ENCODE measurements around the gene CFAP52.
"Not testable (repeated sequence)": the region's sequence is repeated elsewhere in the genome, so short reads cannot be mapped to it uniquely, and the experiment has no call there.

CFAP52 gene

DNA sequence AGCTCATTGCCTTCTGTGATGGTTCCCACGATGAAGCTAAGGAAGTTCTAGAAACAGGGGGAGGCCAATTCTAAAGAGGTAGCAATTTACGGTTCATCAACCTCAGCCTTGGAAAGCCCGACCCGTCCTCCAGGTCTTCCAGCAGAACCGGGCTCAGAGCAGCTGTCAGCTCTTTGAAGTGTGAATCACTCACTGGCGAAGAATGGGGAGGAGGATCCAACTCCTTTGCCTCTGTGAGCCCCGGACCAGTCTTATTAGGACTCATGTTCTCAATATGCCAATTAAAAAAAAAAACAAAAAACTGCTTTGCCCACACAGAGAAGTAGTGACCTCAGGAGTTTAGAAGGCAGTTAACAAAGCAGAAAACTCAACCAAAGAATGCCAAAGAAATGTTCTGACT lies 32.2 kb upstream of the CFAP52 start:
- Histone ChIP-seq H3K36me3 (ENCODE audit: control insufficient read depth in 2 of 2, insufficient read depth in 2 of 2, low read length in 2 of 2) (peaks cover 0 to 6% of the 10 kb centered on the region in 2 donors), H3K4me1 (ENCODE audit: control insufficient read depth, insufficient read depth, low read length) (no peaks in the 10 kb centered on the region), H3K9ac (ENCODE audit: low read length in 2 of 2) (no peak overlapping the region), H3K4me3 (ENCODE audit: low read length in 2 of 2) (no peak overlapping the region), H3K9me3 (ENCODE audit: control insufficient read depth in 2 of 2, low read length in 2 of 2) (no peaks in the 10 kb centered on the region), H3K27me3 (ENCODE audit: control insufficient read depth in 1 of 2, insufficient read depth in 2 of 2, low read length in 2 of 2) (no peaks in the 10 kb centered on the region), H3K27ac (ENCODE audit: low read length) (no peak overlapping the region)

DNA sequence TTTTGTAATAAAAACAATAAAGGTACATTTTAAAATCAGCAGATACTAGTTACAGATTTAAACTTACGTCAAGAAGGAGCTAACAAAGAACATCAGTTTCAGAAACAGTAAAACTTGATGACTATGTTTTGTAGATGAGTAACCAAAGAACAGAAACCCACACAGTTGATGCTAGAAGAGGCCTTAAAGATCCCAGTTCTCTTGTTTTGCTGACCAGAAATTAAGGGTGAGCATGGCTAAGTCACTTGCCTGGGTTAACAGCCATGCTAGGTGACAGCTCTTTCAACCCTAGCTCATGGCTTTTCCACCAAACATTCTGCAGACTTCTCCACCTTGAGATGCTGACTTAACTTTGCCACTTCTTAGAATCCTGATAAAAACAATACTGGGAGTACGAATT lies 27.2 kb upstream of the CFAP52 start:
- no peak overlapping the region for H3K9ac ChIP-seq (ENCODE audit: low read length in 2 of 2)
- no peak overlapping the region for H3K4me3 ChIP-seq (ENCODE audit: low read length in 2 of 2)
- no peaks in the 10 kb centered on the region for H3K27me3 ChIP-seq (ENCODE audit: control insufficient read depth in 1 of 2, insufficient read depth in 2 of 2, low read length in 2 of 2)
- no peaks in the 10 kb centered on the region for H3K36me3 ChIP-seq (ENCODE audit: control insufficient read depth in 2 of 2, insufficient read depth in 2 of 2, low read length in 2 of 2)
- no peaks in the 10 kb centered on the region for H3K9me3 ChIP-seq (ENCODE audit: control insufficient read depth in 2 of 2, low read length in 2 of 2)
- H3K4me1 ChIP-seq (ENCODE audit: control insufficient read depth, insufficient read depth, low read length) = no peaks in the 10 kb centered on the region
- no peak overlapping the region for H3K27ac ChIP-seq (ENCODE audit: low read length)

DNA sequence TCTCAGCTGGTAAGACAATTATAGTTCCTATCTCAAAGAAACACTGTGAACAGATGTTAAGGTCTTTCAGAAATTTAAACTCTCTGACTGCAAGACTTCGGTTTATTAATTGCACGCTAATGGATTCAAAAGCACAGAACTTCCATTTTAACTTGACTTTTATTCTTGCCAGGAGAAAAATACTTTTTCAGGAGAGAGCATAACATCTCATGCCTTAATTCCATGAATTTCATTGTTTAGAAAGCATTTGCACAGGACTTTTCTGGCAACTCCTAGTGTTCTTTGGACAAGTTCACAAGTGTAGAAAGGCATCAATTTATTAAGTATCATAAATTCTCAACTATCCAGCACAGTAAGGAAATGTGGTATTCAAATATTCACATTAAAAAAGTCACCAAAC lies 23.3 kb upstream of the CFAP52 start:
- Histone ChIP-seq H3K27me3 (ENCODE audit: control insufficient read depth in 1 of 2, insufficient read depth in 2 of 2, low read length in 2 of 2) (no peaks in the 10 kb centered on the region), H3K4me1 (ENCODE audit: control insufficient read depth, insufficient read depth, low read length) (no peaks in the 10 kb centered on the region), H3K9ac (ENCODE audit: low read length in 2 of 2) (no peak overlapping the region), H3K36me3 (ENCODE audit: control insufficient read depth in 2 of 2, insufficient read depth in 2 of 2, low read length in 2 of 2) (no peaks in the 10 kb centered on the region), H3K27ac (ENCODE audit: low read length) (no peak overlapping the region), H3K9me3 (ENCODE audit: control insufficient read depth in 2 of 2, low read length in 2 of 2) (no peaks in the 10 kb centered on the region), H3K4me3 (ENCODE audit: low read length in 2 of 2) (no peak overlapping the region)

DNA sequence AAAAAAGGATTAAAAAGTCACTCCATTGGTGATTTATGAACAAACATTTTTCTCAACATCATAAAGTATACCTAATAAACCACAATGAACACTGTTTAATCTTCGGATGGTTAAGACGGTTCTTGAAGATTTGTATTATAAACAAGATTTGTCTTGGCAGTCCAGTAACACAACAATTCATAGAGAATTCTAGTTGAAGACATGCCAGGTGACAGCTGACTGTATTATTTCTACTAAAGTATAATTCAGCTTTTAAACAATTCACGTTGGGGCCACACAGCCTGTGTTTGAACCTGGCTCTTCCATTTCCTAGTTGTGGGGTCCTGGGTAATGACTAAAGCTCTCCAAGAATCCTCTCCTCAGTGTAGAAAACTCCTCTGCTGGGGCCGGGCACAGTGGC lies 22.8 kb upstream of the CFAP52 start:
- no peaks in the 10 kb centered on the region for H3K27me3 ChIP-seq (ENCODE audit: control insufficient read depth in 1 of 2, insufficient read depth in 2 of 2, low read length in 2 of 2)
- no peak overlapping the region for H3K9ac ChIP-seq (ENCODE audit: low read length in 2 of 2)
- H3K27ac ChIP-seq (ENCODE audit: low read length) = no peak overlapping the region
- H3K9me3 ChIP-seq (ENCODE audit: control insufficient read depth in 2 of 2, low read length in 2 of 2) = no peaks in the 10 kb centered on the region
- H3K4me1 ChIP-seq (ENCODE audit: control insufficient read depth, insufficient read depth, low read length) = no peaks in the 10 kb centered on the region
- no peaks in the 10 kb centered on the region for H3K36me3 ChIP-seq (ENCODE audit: control insufficient read depth in 2 of 2, insufficient read depth in 2 of 2, low read length in 2 of 2)
- H3K4me3 ChIP-seq (ENCODE audit: low read length in 2 of 2) = no peak overlapping the region

DNA sequence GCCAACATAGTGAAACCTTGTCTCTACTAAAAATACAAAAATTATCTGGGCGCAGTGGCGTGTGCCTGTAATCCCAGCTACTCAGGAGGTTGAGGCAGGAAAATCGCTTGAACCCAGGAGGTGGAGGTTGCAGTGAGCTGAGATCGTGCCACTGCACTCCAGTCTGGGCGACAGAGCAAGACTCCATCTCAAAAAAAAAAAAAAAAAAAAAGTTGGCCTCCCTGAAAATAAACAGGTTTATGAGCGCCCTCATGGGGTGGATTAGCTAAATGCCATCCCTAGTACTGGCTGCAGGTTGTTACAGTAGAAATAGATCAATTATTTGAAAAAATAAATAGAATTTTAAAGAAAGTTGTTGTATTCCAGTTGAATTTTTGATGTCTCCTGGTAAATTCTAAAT lies 21.7 kb upstream of the CFAP52 start:
- not testable (repeated sequence) for H3K4me1 ChIP-seq (ENCODE audit: control insufficient read depth, insufficient read depth, low read length); H3K36me3 ChIP-seq (ENCODE audit: control insufficient read depth in 2 of 2, insufficient read depth in 2 of 2, low read length in 2 of 2); H3K4me3 ChIP-seq (ENCODE audit: low read length in 2 of 2); H3K27me3 ChIP-seq (ENCODE audit: control insufficient read depth in 1 of 2, insufficient read depth in 2 of 2, low read length in 2 of 2); H3K9ac ChIP-seq (ENCODE audit: low read length in 2 of 2); H3K27ac ChIP-seq (ENCODE audit: low read length); H3K9me3 ChIP-seq (ENCODE audit: control insufficient read depth in 2 of 2, low read length in 2 of 2)

DNA sequence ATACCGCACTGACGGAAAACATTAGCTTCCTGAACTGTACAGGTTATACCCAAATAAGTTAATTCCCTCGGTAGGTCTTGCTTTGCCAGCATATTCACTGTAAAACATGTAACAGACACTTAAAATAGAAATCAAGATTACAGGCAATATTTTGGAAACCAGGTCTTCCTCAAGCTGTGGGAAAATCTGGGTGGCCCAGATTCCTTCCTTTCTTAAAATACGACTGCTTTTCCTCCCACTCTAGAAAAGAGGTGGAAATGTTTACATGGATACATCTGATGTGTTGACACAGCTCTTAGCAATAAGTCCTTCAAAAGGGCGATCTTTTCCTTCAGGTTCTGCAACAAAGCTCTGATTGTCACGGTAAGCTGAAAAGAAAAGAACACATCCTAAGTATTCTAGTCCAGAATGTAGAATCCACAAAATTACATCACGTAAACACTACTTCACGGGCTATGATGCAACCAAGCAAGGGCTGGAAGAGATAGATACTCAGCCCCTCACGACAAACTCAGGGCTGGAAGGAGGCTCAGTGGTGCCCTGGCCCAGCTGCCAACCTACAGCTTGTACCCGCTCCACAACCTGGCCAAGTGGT lies 19.2 kb upstream of the CFAP52 start:
- H3K4me3 ChIP-seq (ENCODE audit: low read length in 2 of 2) = no peak overlapping the region

DNA sequence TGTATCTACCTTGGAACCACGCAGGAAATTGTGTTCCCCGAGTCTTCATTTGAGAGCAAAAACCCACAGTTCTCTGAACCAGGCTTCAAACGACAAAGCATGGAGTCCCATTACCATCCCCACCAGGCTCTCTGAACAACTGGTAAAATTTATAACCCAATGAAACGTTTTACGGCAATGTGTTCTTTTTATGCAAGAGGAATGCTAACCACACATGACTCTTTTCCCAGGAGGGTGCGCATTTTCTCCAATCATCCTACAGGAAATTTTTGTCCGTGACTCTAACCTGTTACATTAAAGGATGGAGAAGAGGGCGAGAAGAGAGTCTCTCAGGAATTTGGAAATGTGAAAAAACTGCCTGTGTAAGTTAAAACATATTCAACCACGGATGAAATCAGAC lies 18.6 kb upstream of the CFAP52 start:
- Histone ChIP-seq H3K9me3 (ENCODE audit: control insufficient read depth in 2 of 2, low read length in 2 of 2) (no peaks in the 10 kb centered on the region), H3K27ac (ENCODE audit: low read length) (no peak overlapping the region), H3K9ac (ENCODE audit: low read length in 2 of 2) (no peak overlapping the region), H3K36me3 (ENCODE audit: control insufficient read depth in 2 of 2, insufficient read depth in 2 of 2, low read length in 2 of 2) (no peaks in the 10 kb centered on the region), H3K4me3 (ENCODE audit: low read length in 2 of 2) (no peak overlapping the region), H3K27me3 (ENCODE audit: control insufficient read depth in 1 of 2, insufficient read depth in 2 of 2, low read length in 2 of 2) (no peaks in the 10 kb centered on the region), H3K4me1 (ENCODE audit: control insufficient read depth, insufficient read depth, low read length) (no peaks in the 10 kb centered on the region)

More for the DNA sequence above, 19.2 kb upstream of the CFAP52 start:
- H3K27ac ChIP-seq (ENCODE audit: low read length) = no peak overlapping the region
- no peak overlapping the region for H3K9ac ChIP-seq (ENCODE audit: low read length in 2 of 2)
- H3K27me3 ChIP-seq (ENCODE audit: control insufficient read depth in 1 of 2, insufficient read depth in 2 of 2, low read length in 2 of 2) = no peaks in the 10 kb centered on the region
- H3K36me3 ChIP-seq (ENCODE audit: control insufficient read depth in 2 of 2, insufficient read depth in 2 of 2, low read length in 2 of 2) = no peaks in the 10 kb centered on the region
- no peaks in the 10 kb centered on the region for H3K4me1 ChIP-seq (ENCODE audit: control insufficient read depth, insufficient read depth, low read length)
- no peaks in the 10 kb centered on the region for H3K9me3 ChIP-seq (ENCODE audit: control insufficient read depth in 2 of 2, low read length in 2 of 2)

DNA sequence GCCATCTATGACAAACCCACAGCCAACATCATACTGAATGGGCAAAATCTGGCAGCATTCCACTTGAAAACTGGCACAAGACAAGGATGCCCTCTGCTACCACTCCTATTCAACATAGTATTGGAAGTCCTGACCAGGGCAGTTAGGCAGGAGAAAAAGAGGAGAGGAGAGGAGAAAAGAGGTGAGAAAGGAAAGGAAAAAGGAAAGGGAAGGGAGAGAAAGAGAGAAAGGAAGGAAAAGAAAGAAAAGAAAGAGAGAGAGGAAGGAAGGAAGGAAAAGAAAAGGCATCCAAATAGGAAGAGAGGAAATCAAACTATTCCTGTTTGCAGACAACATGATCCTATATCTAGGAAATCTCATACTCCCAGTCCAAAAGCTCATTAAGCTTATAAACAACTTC lies 12.3 kb upstream of the CFAP52 start:
- Histone ChIP-seq H3K9me3 (ENCODE audit: control insufficient read depth in 2 of 2, low read length in 2 of 2) (no peaks in the 10 kb centered on the region), H3K4me3 (ENCODE audit: low read length in 2 of 2) (no peak overlapping the region), H3K36me3 (ENCODE audit: control insufficient read depth in 2 of 2, insufficient read depth in 2 of 2, low read length in 2 of 2) (peaks cover 0 to 4% of the 10 kb centered on the region in 2 donors), H3K27me3 (ENCODE audit: control insufficient read depth in 1 of 2, insufficient read depth in 2 of 2, low read length in 2 of 2) (no peaks in the 10 kb centered on the region), H3K27ac (ENCODE audit: low read length) (no peak overlapping the region), H3K4me1 (ENCODE audit: control insufficient read depth, insufficient read depth, low read length) (no peaks in the 10 kb centered on the region), H3K9ac (ENCODE audit: low read length in 2 of 2) (no peak overlapping the region)

DNA sequence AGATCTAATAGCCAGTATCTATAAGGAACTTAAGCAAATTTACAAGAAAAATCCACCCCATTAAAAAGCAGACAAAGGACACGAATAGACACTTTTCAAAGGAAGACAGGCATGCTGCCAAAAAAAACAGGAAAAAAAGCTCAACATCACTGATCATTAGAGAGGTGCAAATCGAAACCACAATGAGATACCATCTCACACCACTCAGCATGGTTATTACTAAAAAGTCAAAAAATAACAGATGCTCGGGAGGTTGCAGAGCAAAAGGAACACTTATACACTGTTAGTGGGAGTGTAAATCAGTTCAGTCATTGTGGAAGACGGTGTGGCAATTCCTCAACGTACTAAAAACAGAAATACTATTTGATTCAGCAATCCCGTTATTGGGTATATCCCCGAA lies 10.4 kb upstream of the CFAP52 start:
- Histone ChIP-seq H3K4me1 (ENCODE audit: control insufficient read depth, insufficient read depth, low read length) (no peaks in the 10 kb centered on the region), H3K27ac (ENCODE audit: low read length) (no peak overlapping the region), H3K36me3 (ENCODE audit: control insufficient read depth in 2 of 2, insufficient read depth in 2 of 2, low read length in 2 of 2) (peaks cover 0 to 6% of the 10 kb centered on the region in 2 donors), H3K27me3 (ENCODE audit: control insufficient read depth in 1 of 2, insufficient read depth in 2 of 2, low read length in 2 of 2) (no peaks in the 10 kb centered on the region), H3K9me3 (ENCODE audit: control insufficient read depth in 2 of 2, low read length in 2 of 2) (no peaks in the 10 kb centered on the region), H3K4me3 (ENCODE audit: low read length in 2 of 2) (no peak overlapping the region), H3K9ac (ENCODE audit: low read length in 2 of 2) (no peak overlapping the region)

DNA sequence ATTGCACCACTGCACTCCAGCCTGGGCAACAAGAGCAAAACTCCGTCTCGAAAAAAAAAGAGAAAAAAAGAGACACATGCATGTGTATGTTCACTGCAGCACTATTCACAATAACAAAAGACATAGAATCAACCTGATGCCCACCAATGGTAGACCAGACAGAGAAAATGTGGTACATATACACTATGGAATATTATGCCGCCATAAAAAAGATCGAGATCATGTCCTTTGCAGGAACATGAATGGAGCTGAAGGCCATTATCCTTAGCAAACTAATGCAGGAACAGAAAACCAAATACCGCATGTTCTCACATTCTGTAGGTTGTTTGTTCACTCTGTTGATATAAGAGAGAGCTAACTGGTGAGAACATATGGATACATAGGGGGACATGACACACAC lies 9.7 kb upstream of the CFAP52 start:
- H3K9me3 ChIP-seq (ENCODE audit: control insufficient read depth in 2 of 2, low read length in 2 of 2); H3K9ac ChIP-seq (ENCODE audit: low read length in 2 of 2); H3K36me3 ChIP-seq (ENCODE audit: control insufficient read depth in 2 of 2, insufficient read depth in 2 of 2, low read length in 2 of 2); H3K4me1 ChIP-seq (ENCODE audit: control insufficient read depth, insufficient read depth, low read length); H3K27me3 ChIP-seq (ENCODE audit: control insufficient read depth in 1 of 2, insufficient read depth in 2 of 2, low read length in 2 of 2); H3K27ac ChIP-seq (ENCODE audit: low read length); H3K4me3 ChIP-seq (ENCODE audit: low read length in 2 of 2): not testable (repeated sequence)

DNA sequence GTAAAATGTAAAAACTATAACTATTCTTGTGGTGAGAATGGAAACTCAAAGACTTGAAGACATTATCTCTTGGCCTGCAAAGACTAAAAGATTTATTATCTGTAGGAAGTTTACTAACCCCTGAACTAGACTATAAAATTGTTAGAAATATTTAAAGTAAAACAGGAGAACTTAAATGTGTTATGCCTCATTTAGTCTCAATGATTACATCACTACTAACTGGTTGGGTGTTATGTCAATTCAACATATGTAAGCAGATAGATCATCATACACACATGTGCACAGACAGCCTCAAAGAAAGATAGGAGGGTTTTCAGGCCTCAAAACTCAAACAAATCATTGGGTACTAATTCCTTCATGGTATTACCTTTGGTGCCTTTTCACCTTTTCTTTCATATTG lies 8.4 kb upstream of the CFAP52 start:
- Histone ChIP-seq H3K9ac (ENCODE audit: low read length in 2 of 2) (no peak overlapping the region), H3K27ac (ENCODE audit: low read length) (no peak overlapping the region), H3K9me3 (ENCODE audit: control insufficient read depth in 2 of 2, low read length in 2 of 2) (no peaks in the 10 kb centered on the region), H3K27me3 (ENCODE audit: control insufficient read depth in 1 of 2, insufficient read depth in 2 of 2, low read length in 2 of 2) (no peaks in the 10 kb centered on the region), H3K36me3 (ENCODE audit: control insufficient read depth in 2 of 2, insufficient read depth in 2 of 2, low read length in 2 of 2) (peaks cover 0 to 6% of the 10 kb centered on the region in 2 donors), H3K4me3 (ENCODE audit: low read length in 2 of 2) (no peak overlapping the region), H3K4me1 (ENCODE audit: control insufficient read depth, insufficient read depth, low read length) (no peaks in the 10 kb centered on the region)
